ENCODE measurements around the gene ISG15.
A peak's percentile ranks its signal among the peaks of the same experiment; 100 is the strongest.
"Not testable (repeated sequence)": the region's sequence is repeated elsewhere in the genome, so short reads cannot be mapped to it uniquely, and the experiment has no call there.

The ISG15 gene

DNA sequence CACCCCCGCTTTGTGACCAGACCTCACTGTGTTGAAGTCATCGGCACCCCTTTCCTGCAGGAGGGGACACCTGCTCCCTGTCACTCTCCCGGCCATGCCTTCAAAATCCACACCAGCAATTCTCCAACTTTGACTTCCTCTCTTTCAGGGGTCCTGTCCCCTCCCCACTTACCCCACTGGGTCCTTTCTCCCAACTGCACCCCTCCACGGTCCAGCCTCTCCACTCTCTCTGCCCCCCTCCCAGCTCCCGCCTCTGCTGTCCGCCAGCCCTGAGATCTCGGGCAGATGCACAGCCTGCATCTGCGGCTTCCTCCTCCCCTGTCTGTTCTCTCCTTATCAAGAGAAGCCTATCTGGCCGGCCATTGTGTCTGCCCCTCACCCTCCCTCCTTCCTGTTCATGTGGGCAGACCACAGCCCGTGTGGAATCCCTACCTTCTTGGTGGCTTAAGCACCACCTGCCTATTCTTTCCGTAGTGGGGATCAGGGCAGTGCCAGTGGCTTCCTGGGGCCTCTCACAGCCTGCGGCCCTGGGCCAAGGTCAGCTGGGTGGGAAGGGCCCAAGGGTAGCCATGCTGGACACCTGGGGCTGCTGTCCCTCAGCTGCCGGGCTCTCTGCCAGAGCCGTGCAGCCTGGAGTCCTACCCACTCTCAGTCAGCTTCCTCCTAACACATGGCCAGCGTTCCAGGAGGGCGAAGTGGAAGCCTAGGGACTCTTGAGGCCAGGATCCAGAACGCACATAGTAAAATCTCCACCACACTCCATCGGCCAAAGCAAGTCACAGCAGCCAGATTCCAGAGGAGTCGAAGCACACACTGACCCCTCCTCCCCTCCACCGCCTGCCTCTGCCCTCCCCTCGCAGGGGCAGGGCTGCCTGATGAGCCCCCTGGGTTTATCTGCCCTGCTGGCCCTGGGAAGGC is 8.3 kb upstream of the ISG15 start:
- no peak for TF ChIP-seq CTCF (IDR thresholded peaks at IDR 0.05; ENCODE audit: insufficient read depth, low read length, poor library complexity, severe bottlenecking)
- no peak for DNase-seq (ENCODE audit: extremely low read depth, insufficient read length)
- H3K4me3 ChIP-seq (replicated peaks; ENCODE audit: low read depth, low read length): no peak overlapping the region

DNA sequence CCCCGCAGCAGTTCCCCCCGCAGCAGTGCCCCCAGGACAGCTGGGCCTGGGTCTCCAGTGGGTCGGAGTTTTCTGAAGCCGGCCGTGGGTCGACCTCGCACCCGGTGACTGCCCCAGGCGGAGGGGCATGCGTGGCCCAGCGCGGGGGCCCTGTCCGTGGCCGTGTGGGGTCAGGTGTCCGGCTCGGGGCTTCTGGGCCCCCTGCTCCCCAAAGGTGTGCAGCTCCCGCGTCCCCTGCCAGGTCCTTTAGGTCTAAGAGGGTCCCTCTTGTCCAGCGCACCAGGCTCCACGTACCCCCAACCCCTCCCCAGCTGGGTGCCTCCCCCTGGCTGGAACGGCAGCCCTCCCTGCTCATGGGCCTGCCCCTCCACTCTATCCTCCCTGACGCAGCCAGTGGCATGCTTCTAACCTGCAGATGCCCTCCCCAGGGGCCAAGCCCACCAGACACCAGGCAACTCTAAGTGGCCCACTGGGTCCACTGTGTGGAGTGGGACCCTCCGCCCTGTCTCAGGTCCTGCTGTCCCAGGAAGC is 7.5 kb upstream of the ISG15 start:
- Histone ChIP-seq H3K36me3 (ENCODE audit: control insufficient read depth, insufficient read depth, low read length) (no peaks in the 10 kb centered on the region; the same call in 1 of the 2 replicates), H3K27me3 (replicated peaks; ENCODE audit: control insufficient read depth, insufficient read depth, low read length) (peaks cover 3% of the 10 kb centered on the region), H3K4me3 (replicated peaks; ENCODE audit: low read depth, low read length) (no peak overlapping the region)
- no peak for DNase-seq (ENCODE audit: extremely low read depth, insufficient read length)
- TF ChIP-seq CTCF (IDR thresholded peaks at IDR 0.05; ENCODE audit: insufficient read depth, low read length, poor library complexity, severe bottlenecking): no peak

More for the DNA sequence above, 8.3 kb upstream of the ISG15 start:
- H3K36me3 ChIP-seq (ENCODE audit: control insufficient read depth, insufficient read depth, low read length): no peaks in the 10 kb centered on the region; the same call in 1 of the 2 replicates
- peaks cover 3% of the 10 kb centered on the region for H3K27me3 ChIP-seq (replicated peaks; ENCODE audit: control insufficient read depth, insufficient read depth, low read length)

DNA sequence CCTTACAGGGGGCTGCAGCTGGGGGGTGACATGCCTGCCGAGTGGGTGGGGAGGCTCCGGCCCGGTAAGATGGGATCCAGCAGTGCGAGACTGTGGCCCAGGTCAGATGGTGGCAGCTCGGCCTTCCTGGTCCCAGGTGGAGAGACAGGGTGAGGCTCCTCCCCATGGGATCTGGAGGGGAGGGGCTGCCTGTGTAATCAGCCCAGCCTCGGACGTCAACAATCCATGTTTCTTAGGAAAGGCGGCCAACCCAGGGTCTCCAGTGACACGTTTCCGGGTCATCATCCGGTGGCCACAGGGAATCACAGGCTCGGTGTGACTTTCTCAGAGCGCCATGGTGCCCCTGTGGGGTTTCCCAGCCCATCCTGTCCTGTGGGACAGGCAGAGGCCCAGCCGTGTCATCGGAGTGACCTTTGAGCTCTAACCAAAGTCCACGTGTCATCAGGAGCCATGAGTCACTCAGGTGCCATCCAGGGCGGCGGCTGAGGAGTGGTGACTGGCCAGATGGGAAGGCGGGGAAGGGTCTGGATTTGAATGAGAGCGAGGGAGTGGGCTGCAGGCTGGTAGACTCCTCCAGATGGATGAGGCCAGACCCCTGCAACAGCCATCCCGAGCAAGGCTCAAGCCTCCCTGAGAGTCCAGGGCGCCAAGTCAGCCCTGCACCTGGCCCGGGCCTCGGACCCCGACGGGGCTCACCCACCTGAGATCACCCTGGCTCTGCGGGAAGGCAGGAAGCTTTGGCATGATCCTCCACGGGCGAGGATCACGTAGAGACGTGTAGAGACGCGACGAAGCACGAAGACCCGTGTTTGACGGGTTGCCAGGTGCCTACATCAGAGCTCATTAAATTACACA is 6.8 kb upstream of the ISG15 start:
- no peaks in the 10 kb centered on the region; the same call in 1 of the 2 replicates for H3K36me3 ChIP-seq (ENCODE audit: control insufficient read depth, insufficient read depth, low read length)
- DNase-seq (ENCODE audit: extremely low read depth, insufficient read length): no peak
- H3K4me3 ChIP-seq (replicated peaks; ENCODE audit: low read depth, low read length): no peak overlapping the region
- H3K27me3 ChIP-seq (replicated peaks; ENCODE audit: control insufficient read depth, insufficient read depth, low read length): peaks cover 3% of the 10 kb centered on the region
- TF ChIP-seq CTCF (IDR thresholded peaks at IDR 0.05; ENCODE audit: insufficient read depth, low read length, poor library complexity, severe bottlenecking): no peak

GRCh38 chr1:1010131-1010530 is 3.2 kb upstream of the ISG15 start:
- not testable (repeated sequence) for H3K36me3 ChIP-seq (ENCODE audit: control insufficient read depth, insufficient read depth, low read length); H3K27me3 ChIP-seq (replicated peaks; ENCODE audit: control insufficient read depth, insufficient read depth, low read length); DNase-seq (ENCODE audit: extremely low read depth, insufficient read length); H3K4me3 ChIP-seq (replicated peaks; ENCODE audit: low read depth, low read length)

GRCh38 chr1:1011396-1011949 is 1.8 kb upstream of the ISG15 start:
- no peaks in the 10 kb centered on the region for H3K27me3 ChIP-seq (replicated peaks; ENCODE audit: control insufficient read depth, insufficient read depth, low read length)
- DNase-seq (ENCODE audit: extremely low read depth, insufficient read length): no peak
- no peak for TF ChIP-seq CTCF (IDR thresholded peaks at IDR 0.05; ENCODE audit: insufficient read depth, low read length, poor library complexity, severe bottlenecking)
- H3K36me3 ChIP-seq (ENCODE audit: control insufficient read depth, insufficient read depth, low read length): no peaks in the 10 kb centered on the region
- H3K4me3 ChIP-seq (replicated peaks; ENCODE audit: low read depth, low read length): no peak overlapping the region

- not testable (repeated sequence) for H3K27me3 ChIP-seq (replicated peaks; ENCODE audit: control insufficient read depth, insufficient read depth, low read length); DNase-seq (ENCODE audit: extremely low read depth, insufficient read length); H3K36me3 ChIP-seq (ENCODE audit: control insufficient read depth, insufficient read depth, low read length)
- peak overlapping the region; percentile 74 for H3K4me3 ChIP-seq (replicated peaks; ENCODE audit: low read depth, low read length)
Observed at GRCh38 chr1:1012736-1013104, 577 bp upstream of the ISG15 start.
